Endothelial cell of umbilical vein (primary cell): Measurements from ENCODE around the gene FAM20A.

Source experiments
- EZH2 ChIP-seq: IDR thresholded peaks from 2 replicates; pipeline ENCODE4 v1.6.1; 2012; ENCODE audit warnings: borderline replicate concordance, low read depth, mild to moderate bottlenecking, moderate library complexity, low read length, inconsistent platforms; ENCODE audit not compliant: severe bottlenecking
- MYC ChIP-seq: IDR thresholded peaks from one replicate; pipeline ENCODE4 v1.6.1; 2011; ENCODE audit warnings: mild to moderate bottlenecking, low read depth, low read length
- POLR2A ChIP-seq: IDR thresholded peaks from 2 replicates; pipeline ENCODE4 v1.6.1; 2012; ENCODE audit warnings: low read depth, mild to moderate bottlenecking, control low read depth, low read length
- POLR2AphosphoS5 ChIP-seq: IDR thresholded peaks from 2 replicates; pipeline ENCODE4 v1.6.1; 2012; ENCODE audit warnings: low read depth, mild to moderate bottlenecking, control low read depth, low read length, moderate library complexity; ENCODE audit not compliant: insufficient read depth
- TF ChIP-seq, protein P1 (sequence below), 2 donors: IDR thresholded peaks; 1 replicate in 1 of 2; 2 replicates in 1 of 2; pipeline ENCODE4 v1.5.1; 2011; ENCODE audit warnings: low read length in 2 of 2, mild to moderate bottlenecking in 2 of 2, moderate library complexity in 2 of 2, control low read depth in 1 of 2, inconsistent platforms in 1 of 2, low read depth in 1 of 2; ENCODE audit not compliant: insufficient read depth in 1 of 2; ENCODE audit errors: extremely low read depth in 1 of 2

DNA sequence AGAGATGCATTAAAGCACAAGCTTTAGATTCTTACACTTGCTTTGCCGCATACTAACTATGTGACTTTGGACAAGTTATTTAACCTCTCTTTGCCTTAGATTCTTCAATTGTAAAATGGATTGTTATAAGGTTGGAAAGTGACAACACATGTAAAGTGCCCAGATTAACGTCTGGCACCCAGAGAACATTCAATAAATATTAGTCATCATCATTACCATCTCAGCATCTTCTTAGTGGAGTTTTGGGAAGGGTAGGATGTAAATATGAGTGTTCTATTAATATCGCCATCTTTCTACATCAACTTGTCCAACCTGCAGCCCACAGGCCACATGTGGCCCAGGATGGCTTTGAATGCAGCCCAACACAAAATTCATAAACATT lies 27.4 kb upstream of the FAM20A start:
- TF ChIP-seq MYC = no peak
- TF ChIP-seq POLR2A = no peak
- TF ChIP-seq, protein P1, sequence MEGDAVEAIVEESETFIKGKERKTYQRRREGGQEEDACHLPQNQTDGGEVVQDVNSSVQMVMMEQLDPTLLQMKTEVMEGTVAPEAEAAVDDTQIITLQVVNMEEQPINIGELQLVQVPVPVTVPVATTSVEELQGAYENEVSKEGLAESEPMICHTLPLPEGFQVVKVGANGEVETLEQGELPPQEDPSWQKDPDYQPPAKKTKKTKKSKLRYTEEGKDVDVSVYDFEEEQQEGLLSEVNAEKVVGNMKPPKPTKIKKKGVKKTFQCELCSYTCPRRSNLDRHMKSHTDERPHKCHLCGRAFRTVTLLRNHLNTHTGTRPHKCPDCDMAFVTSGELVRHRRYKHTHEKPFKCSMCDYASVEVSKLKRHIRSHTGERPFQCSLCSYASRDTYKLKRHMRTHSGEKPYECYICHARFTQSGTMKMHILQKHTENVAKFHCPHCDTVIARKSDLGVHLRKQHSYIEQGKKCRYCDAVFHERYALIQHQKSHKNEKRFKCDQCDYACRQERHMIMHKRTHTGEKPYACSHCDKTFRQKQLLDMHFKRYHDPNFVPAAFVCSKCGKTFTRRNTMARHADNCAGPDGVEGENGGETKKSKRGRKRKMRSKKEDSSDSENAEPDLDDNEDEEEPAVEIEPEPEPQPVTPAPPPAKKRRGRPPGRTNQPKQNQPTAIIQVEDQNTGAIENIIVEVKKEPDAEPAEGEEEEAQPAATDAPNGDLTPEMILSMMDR (IDR thresholded peaks at IDR 0.05; ENCODE audit: extremely low read depth in 1 of 2, insufficient read depth in 1 of 2, low read depth in 1 of 2, low read length in 2 of 2) = no peak
- no peak for TF ChIP-seq POLR2AphosphoS5
- TF ChIP-seq EZH2 = no peak
